Endothelial cell of hepatic sinusoid (primary cell): ENCODE data around the gene BRINP1.

ENCODE experiments used
- in situ Hi-C: cut with HindIII; loops from 2 replicates; pipeline ENCODE4 v1.10.0; 2017; ENCODE audit warnings: low sequenced_read_pairs

Gene BRINP1

GRCh38 chr9:119153402-119153801, 215.8 kb downstream of the BRINP1 start:
- in situ Hi-C loops: no loop called here

GRCh38 chr9:119148855-119149254, 220.4 kb downstream of the BRINP1 start:
- in situ Hi-C loops: no loop called here

- in situ Hi-C loops: no loop called here
Measured at GRCh38 chr9:119137479-119137878, 231.8 kb downstream of the BRINP1 start.

GRCh38 chr9:119126040-119126439, 243.2 kb downstream of the BRINP1 start:
- in situ Hi-C loops: no loop called here

- in situ Hi-C loops: no loop called here
Measured at GRCh38 chr9:119121899-119122298, 247.3 kb downstream of the BRINP1 start.

- in situ Hi-C loops: no loop called here
Measured at GRCh38 chr9:119117409-119117808, 251.8 kb downstream of the BRINP1 start.
